H1 (cell line): ENCODE results near the gene PITPNB. TPM values are rescaled to one million over a fixed set of nuclear protein-coding genes. Genes with fewer than 3 reads are reported as not detected.

Experiments
- CTCF ChIA-PET: fragments of 300-600 bp; sonication (Branson Sonifier 250); formaldehyde crosslinking; loops from one replicate; lab custom pipeline; 2021; ENCODE audit not compliant: partially characterized antibody; lab: Charles Lee
- POLR2A ChIA-PET: fragments of 300-600 bp; sonication (Branson Sonifier 250); formaldehyde crosslinking; loops from one replicate; lab custom pipeline; 2021; ENCODE audit warnings: inconsistent platforms; ENCODE audit not compliant: partially characterized antibody; lab: Charles Lee
- DNase-seq, 2 experiments: peaks; one replicate each; pipeline versions ENCODE4 v3.0.0 to v3.0.0-alpha.2; 2010 to 2022; ENCODE audit warnings: low spot score in 2 of 2, low read depth in 1 of 2, mixed read lengths in 1 of 2
- FAIRE-seq: peaks from 2 replicates; lab custom pipeline; 2011; peaks lifted over from hg19 to GRCh38; lab: Jason Lieb, UNC
- H2AFZ ChIP-seq: 2 replicates; pipeline ENCODE4 v1.8.1; 2012; ENCODE audit warnings: low read length, inconsistent platforms
- H2AK5ac ChIP-seq: 2 replicates; pipeline ENCODE4 v1.6.1; 2013; ENCODE audit warnings: low read depth, low read length
- H2BK120ac ChIP-seq: replicated peaks from 2 replicates; pipeline ENCODE3; 2013; ENCODE audit warnings: low read depth, low read length, inconsistent platforms
- H2BK12ac ChIP-seq: 2 replicates; pipeline ENCODE4 v1.6.1; 2013; ENCODE audit warnings: low read depth, low read length
- H2BK15ac ChIP-seq: 2 replicates; pipeline ENCODE4 v1.6.1; 2013; ENCODE audit warnings: low read length
- H2BK20ac ChIP-seq: 2 replicates; pipeline ENCODE4 v1.6.1; 2013; ENCODE audit warnings: low read length
- H2BK5ac ChIP-seq: 2 replicates; pipeline ENCODE4 v1.6.1; 2013; ENCODE audit warnings: low read depth, low read length
- H3K14ac ChIP-seq: 2 replicates; pipeline ENCODE4 v1.6.1; 2013; ENCODE audit warnings: inconsistent platforms; ENCODE audit not compliant: insufficient read length
- H3K18ac ChIP-seq: 2 replicates; pipeline ENCODE4 v1.6.1; 2013; ENCODE audit warnings: low read length; ENCODE audit errors: extremely low read depth
- H3K23ac ChIP-seq: 2 replicates; pipeline ENCODE4 v1.6.1; 2013; ENCODE audit warnings: inconsistent platforms; ENCODE audit not compliant: insufficient read length
- H3K23me2 ChIP-seq: 2 replicates; pipeline ENCODE4 v1.6.1; 2013; ENCODE audit warnings: low read depth, low read length
- H3K27ac ChIP-seq: 2 replicates; pipeline ENCODE4 v1.6.1; 2011; ENCODE audit warnings: low read depth, low read length, inconsistent platforms
- H3K27me3 ChIP-seq, 4 experiments: replicated peaks in 1 of 4; 1 replicate in 1 of 4; 2 replicates in 3 of 4; pipeline versions ENCODE4 v1.6.1 to v1.8.1; 2011 to 2013; ENCODE audit warnings: low read length in 3 of 4, mild to moderate bottlenecking in 3 of 4, inconsistent platforms in 2 of 4, mixed read lengths in 2 of 4, moderate library complexity in 1 of 4; ENCODE audit not compliant: control insufficient read depth in 3 of 4, insufficient read depth in 3 of 4; ENCODE audit errors: extremely low read depth in 1 of 4
- H3K36me3 ChIP-seq, 4 experiments: 2 replicates each; pipeline versions ENCODE4 v1.6.1 to v1.8.1; 2011 to 2013; ENCODE audit warnings: mild to moderate bottlenecking in 4 of 4, low read length in 3 of 4, moderate library complexity in 2 of 4, control low read depth in 1 of 4, inconsistent platforms in 1 of 4; ENCODE audit not compliant: insufficient read depth in 4 of 4, control insufficient read depth in 2 of 4
- H3K4ac ChIP-seq: replicated peaks from 2 replicates; pipeline ENCODE3; 2013; ENCODE audit warnings: low read length, low read depth, mixed read lengths, inconsistent platforms; ENCODE audit not compliant: insufficient read length
- H3K4me1 ChIP-seq, 4 experiments: replicated peaks in 1 of 4; 1 replicate in 1 of 4; 2 replicates in 3 of 4; pipeline versions ENCODE4 v1.6.1 to v1.8.1; 2011 to 2013; ENCODE audit warnings: low read length in 3 of 4, inconsistent platforms in 2 of 4, mixed read lengths in 1 of 4; ENCODE audit not compliant: insufficient read depth in 4 of 4, control insufficient read depth in 3 of 4
- H3K4me2 ChIP-seq, 2 experiments: 2 replicates each; pipeline versions ENCODE4 v1.6.1 to v1.8.1; 2011 to 2013; ENCODE audit warnings: low read depth in 2 of 2, low read length in 2 of 2, control low read depth in 1 of 2, inconsistent platforms in 1 of 2, mild to moderate bottlenecking in 1 of 2; ENCODE audit not compliant: insufficient read depth in 1 of 2
- H3K4me3 ChIP-seq, 4 experiments: fragments of 200-600, 300-600 bp in 1 of 4; sonication (generic), shearing (Covaris generic), sonication (Bioruptor Twin) in 1 of 4; 2 replicates each; pipeline versions ENCODE4 v1.5.1 to v1.8.1; 2011 to 2016; ENCODE audit warnings: low read length in 4 of 4, low read depth in 3 of 4, control low read depth in 2 of 4, inconsistent platforms in 2 of 4, mild to moderate bottlenecking in 2 of 4, mixed read lengths in 1 of 4, moderate library complexity in 1 of 4; ENCODE audit not compliant: insufficient read depth in 2 of 4; ENCODE audit errors: extremely low read depth in 1 of 4
- H3K56ac ChIP-seq: replicated peaks from 2 replicates; pipeline ENCODE3; 2013; ENCODE audit warnings: low read depth, mild to moderate bottlenecking, mixed read lengths, low read length, inconsistent platforms; ENCODE audit not compliant: insufficient read length
- H3K79me1 ChIP-seq: 2 replicates; pipeline ENCODE4 v1.6.1; 2013; ENCODE audit warnings: low read depth, low read length, control low read depth
- H3K79me2 ChIP-seq, 2 experiments: 2 replicates each; pipeline versions ENCODE4 v1.6.1 to v1.8.1; 2012 to 2013; ENCODE audit warnings: low read length in 2 of 2, mild to moderate bottlenecking in 2 of 2, inconsistent platforms in 1 of 2; ENCODE audit not compliant: insufficient read depth in 2 of 2, control insufficient read depth in 1 of 2
- H3K9ac ChIP-seq, 4 experiments: replicated peaks in 1 of 4; 1 replicate in 1 of 4; 2 replicates in 3 of 4; pipeline versions ENCODE4 v1.6.1 to v1.8.1; 2011 to 2013; ENCODE audit warnings: low read depth in 3 of 4, low read length in 3 of 4, control low read depth in 2 of 4, mild to moderate bottlenecking in 2 of 4, moderate library complexity in 2 of 4, inconsistent platforms in 1 of 4; ENCODE audit errors: extremely low read depth in 1 of 4
- H3K9me3 ChIP-seq, 2 experiments: 2 replicates each; pipeline versions ENCODE4 v1.6.1 to v1.8.1; 2012 to 2013; ENCODE audit warnings: mild to moderate bottlenecking in 2 of 2, moderate library complexity in 2 of 2, control low read depth in 1 of 2, inconsistent platforms in 1 of 2, low read depth in 1 of 2, low read length in 1 of 2, mixed read lengths in 1 of 2; ENCODE audit not compliant: insufficient read depth in 2 of 2
- H4K20me1 ChIP-seq, 2 experiments: replicated peaks in 1 of 2; 2 replicates each; pipeline versions ENCODE3 to v1.8.1; 2011 to 2013; ENCODE audit warnings: inconsistent platforms in 2 of 2, low read length in 2 of 2, mild to moderate bottlenecking in 1 of 2; ENCODE audit not compliant: insufficient read depth in 2 of 2, control insufficient read depth in 1 of 2
- H4K5ac ChIP-seq: 2 replicates; pipeline ENCODE4 v1.6.1; 2013; ENCODE audit warnings: low read length, low read depth, mixed read lengths, inconsistent platforms; ENCODE audit not compliant: insufficient read length
- H4K8ac ChIP-seq: 2 replicates; pipeline ENCODE4 v1.8.0; 2013; ENCODE audit warnings: mild to moderate bottlenecking, moderate library complexity, low read length, inconsistent platforms; ENCODE audit not compliant: insufficient read depth; ENCODE audit errors: extremely low read depth
- H4K91ac ChIP-seq: replicated peaks from 2 replicates; pipeline ENCODE3; 2013; ENCODE audit warnings: low read length, mixed read lengths, inconsistent platforms; ENCODE audit not compliant: insufficient read length
- EP300 ChIP-seq, 2 experiments: IDR thresholded peaks; 1 replicate in 1 of 2; 2 replicates in 1 of 2; pipeline ENCODE4 v1.6.1; 2011 to 2012; ENCODE audit warnings: low read depth in 2 of 2, low read length in 2 of 2, mild to moderate bottlenecking in 2 of 2, borderline replicate concordance in 1 of 2, inconsistent platforms in 1 of 2, moderate library complexity in 1 of 2
- YY1 ChIP-seq: IDR thresholded peaks from 2 replicates; pipeline ENCODE4 v1.6.1; 2011; ENCODE audit warnings: low read depth, mild to moderate bottlenecking, low read length
- WGBS, 2 experiments: shearing (Covaris generic) in 1 of 2; methylation state at CpG; one replicate each; pipeline versions ENCODE4 v1.1.6 to v1.1.7; 2013 to 2015; ENCODE audit warnings: low lambda C conversion rate in 2 of 2, mixed read lengths in 2 of 2, inconsistent platforms in 1 of 2, low coverage in 1 of 2, missing lambda C conversion rate in 1 of 2; ENCODE audit not compliant: insufficient replicate concordance in 2 of 2, insufficient coverage in 1 of 2, insufficient read length in 1 of 2; ENCODE audit errors: extremely low coverage in 1 of 2, missing lambda C conversion rate in 1 of 2; 5-methylcytosine and 5-hydroxymethylcytosine counted together
- polyA plus RNA-seq, 7 experiments: library from polyadenylated mRNA; depleted of rRNA in 3 of 7; stranded (reverse) in 5 of 7; unstranded in 2 of 7; fragments of >200 nt in 5 of 7; fragments of 200-250 nt in 2 of 7; gene quantifications; 1 replicate in 5 of 7; 2 replicates in 1 of 7; 4 replicates in 1 of 7; pipeline versions ENCODE4 v1.2.1 to v1.2.3, GENCODE V29; 2011 to 2013; ENCODE audit warnings: missing spikeins in 2 of 7, mixed read lengths in 2 of 7
- total RNA-seq: library from RNA; stranded (reverse); fragmentation: NEBNext Ultra II Directional; extraction: Animal tissue kit (Norgen Biotek cat#: 25700); gene quantifications from 2 replicates; pipeline ENCODE4 v1.2.1, GENCODE V29; 2021

PITPNB gene
- total and polyA plus RNA-seq, 2 of the 8 experiments (the other 6 are each of a cell fraction or from before 2014, with no cell fraction given) = 24.6 to 89.3 TPM

- Histone ChIP-seq H3K9ac (no peak overlapping the region), H2BK15ac (no peak overlapping the region), H4K5ac (no peak overlapping the region), H3K4me2 (no peak overlapping the region), H2AFZ (no peak overlapping the region), H3K4ac (no peak overlapping the region), H3K23ac (no peak overlapping the region), H3K79me1 (no peaks in the 10 kb centered on the region), H3K23me2 (no peaks in the 10 kb centered on the region), H4K20me1 (no peaks in the 10 kb centered on the region), H2BK12ac (no peak overlapping the region), H3K36me3 (peaks cover under 1 to 19% (median 5%) of the 10 kb centered on the region in 4 experiments; a peak in 6 of 8 replicates), H3K9me3 (no peaks in the 10 kb centered on the region), H3K79me2 (no peaks in the 10 kb centered on the region), H2BK5ac (no peak overlapping the region), H4K8ac (no peak overlapping the region), H3K4me3 (no peak overlapping the region), H3K18ac (no peak overlapping the region), H3K4me1 (no peaks in the 10 kb centered on the region; a peak in 3 of 7 replicates), H2BK120ac (no peak overlapping the region), H4K91ac (no peak overlapping the region), H2AK5ac (no peak overlapping the region), H3K56ac (no peak overlapping the region), H3K27ac (no peak overlapping the region), H2BK20ac (no peak overlapping the region), H3K14ac (no peak overlapping the region), H3K27me3 (no peaks in the 10 kb centered on the region)
- CTCF ChIA-PET = interaction anchor here (1.3 kb wide), 1 partner anchor 20 kb away, joined by 3 read pairs; no protein-coding TSS in a partner anchor
- no peak for FAIRE-seq
- POLR2A ChIA-PET = no interaction called here
- 82% methylated on average over 4 of the region's 4 CpGs; no CpG with 5 or more reads in 1 of the 2 experiments for WGBS, 2 experiments
- TF ChIP-seq EP300 (IDR thresholded peaks at IDR 0.05; ENCODE audit: borderline replicate concordance in 1 of 2, low read depth in 2 of 2, low read length in 2 of 2) (no peak), YY1 (no peak)
- DNase-seq = no peak
Measured at GRCh38 chr22:27867085-27867952, 51.7 kb downstream of the PITPNB start.
